Activated CD8-positive, alpha-beta memory T cell treated with anti-CD3 and anti-CD28 coated beads for 4 hours (primary cell): ENCODE data around the gene S100A13.

ENCODE experiments used
- DNase-seq, 2 donors: peaks; one replicate each; pipeline ENCODE4 v3.0.0-alpha.2; 2020; ENCODE audit warnings: low read depth in 2 of 2

S100A13 gene

DNA sequence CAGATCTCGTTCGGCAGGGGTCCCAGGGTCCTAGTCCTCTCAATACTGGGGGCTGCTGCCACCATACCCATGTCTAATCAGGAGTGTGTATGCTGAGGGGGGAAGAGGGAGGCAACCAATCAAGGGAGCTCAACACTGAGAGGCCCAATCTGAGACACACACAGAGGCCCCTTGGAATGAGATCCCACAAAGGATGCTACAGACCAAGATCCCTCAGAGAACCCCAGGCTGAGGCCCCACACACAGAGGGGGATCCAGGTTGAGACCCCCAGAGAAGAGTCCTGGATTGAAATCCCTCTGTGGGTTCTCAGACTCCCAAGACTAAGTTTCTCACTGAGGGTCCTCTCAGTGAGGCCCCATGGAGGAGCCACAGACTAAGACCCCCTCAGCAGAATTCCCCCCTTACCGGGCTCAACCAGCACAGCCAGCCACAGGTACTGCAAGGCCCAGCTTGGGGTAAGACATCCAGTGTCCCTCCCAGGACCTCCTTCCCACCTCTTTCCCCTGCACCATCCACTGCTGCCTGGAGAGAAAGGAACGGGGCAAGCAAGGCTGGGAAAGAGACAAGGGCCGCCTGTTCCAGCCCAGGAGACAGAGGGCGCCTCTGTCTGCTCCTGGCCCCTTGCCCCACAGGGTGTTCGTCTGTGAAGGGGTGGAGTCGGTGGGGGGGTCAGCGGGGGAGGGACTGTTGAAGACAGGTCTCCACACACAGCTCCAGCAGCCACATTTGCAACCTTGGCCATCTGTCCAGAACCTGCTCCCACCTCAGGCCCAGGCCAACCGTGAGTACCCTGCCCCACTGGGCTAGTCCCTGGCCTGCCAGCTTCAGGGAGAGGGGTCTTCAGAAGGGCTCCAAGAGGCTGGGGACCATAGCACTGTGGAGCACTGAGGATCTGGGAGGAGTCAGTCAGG lies 666 bp upstream of the S100A13 start, which contains the start of gene S100A1:
Gene S100A1 (plus strand): TSS at position 720 of the 912 bp plus-strand sequence. CDS start 2,088 bp downstream, outside the sequence.
- no peak for DNase-seq

DNA sequence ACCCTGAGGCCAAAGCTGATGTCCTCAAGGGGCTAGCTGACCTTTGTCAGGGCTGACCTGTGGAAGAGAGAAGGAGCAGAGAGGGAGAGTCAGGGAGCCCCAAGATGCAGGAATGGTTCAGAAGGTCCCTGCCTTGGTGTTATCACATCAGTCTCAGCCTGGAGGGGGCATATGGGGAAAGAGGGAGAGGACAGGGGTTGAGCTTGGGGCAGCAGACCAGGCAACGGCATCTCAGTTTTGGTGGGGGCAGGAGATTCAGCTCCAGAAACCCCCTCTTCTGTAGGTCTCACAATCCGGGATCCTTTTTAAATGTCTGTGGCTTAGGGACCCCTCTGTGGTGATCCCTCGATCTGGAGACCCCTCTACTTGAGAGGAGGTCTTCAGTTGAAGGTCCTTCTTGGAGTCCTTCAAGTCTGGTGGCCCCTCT lies 815 bp downstream of the S100A13 start:
- DNase-seq, result no peak

DNA sequence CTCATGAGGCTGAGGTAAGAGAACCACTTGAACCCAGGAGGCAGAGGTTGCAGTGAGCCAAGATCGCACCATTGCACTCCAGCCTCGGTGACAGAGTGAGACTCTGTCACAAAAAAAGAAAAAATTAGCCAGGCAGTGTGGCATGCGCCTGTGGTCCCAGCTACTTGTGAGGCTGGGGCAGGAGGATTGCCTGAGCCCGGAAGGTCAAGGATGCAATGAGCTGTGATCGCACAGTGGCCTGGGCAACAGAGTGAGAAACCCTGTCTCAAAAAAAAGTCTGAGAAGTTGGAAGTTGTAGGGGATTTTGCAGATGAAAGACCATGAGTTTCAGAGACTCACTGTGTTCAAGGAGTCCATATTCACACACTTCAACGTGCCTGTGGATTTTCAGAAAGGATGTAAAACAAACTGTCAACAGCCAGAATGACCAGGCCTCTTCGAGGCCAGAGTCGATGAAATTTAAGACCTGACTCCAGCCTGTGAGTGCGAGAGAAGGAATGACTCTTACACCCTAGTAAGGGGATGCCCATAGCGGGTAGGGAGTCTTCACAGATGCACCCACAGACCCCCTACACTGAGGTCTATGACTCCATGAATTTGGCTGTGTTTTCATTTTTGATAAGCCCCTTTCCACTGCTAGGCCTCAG lies 2.2 kb downstream of the S100A13 start:
- DNase-seq, result no peak

DNA sequence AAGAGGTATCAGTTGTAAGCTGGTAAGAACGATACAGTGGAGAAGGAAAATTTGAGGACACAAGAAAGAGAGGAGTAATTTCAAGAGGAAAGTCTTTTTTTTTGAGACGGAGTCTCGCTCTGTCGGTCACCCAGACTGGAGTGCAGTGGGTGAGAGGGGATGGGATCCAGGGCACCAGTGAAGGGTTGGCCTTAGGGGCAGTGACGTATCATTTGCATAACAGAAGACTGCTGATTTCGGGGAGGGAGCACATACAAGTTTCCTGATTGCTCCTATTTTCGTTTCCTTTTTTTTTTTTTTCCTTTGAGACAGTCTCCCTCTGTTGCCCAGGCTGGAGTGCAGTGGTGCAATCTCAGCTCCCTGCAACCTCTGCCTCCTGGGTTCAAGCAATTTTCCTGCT lies 4.2 kb downstream of the S100A13 start:
- DNase-seq, result no peak

DNA sequence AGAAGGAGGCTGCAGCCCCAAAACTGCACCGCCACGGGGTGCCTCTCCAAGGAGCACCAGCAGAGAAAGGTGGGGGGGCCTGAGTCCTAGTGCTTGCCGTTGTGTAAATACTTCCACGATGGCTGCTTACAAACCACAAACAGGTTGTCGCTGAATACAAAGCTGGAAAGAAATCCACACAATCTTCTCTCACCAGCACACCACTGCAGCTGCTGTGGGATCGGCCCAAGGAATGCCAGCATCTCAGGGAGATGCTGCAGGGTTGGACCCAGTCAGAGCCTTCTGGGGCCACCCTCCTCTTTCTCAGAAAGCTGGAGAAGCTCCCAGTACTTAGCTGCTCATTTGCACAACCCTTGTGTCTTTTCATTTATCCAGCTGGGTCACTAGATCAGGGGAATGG lies 8.1 kb downstream of the S100A13 start:
- no peak for DNase-seq

DNA sequence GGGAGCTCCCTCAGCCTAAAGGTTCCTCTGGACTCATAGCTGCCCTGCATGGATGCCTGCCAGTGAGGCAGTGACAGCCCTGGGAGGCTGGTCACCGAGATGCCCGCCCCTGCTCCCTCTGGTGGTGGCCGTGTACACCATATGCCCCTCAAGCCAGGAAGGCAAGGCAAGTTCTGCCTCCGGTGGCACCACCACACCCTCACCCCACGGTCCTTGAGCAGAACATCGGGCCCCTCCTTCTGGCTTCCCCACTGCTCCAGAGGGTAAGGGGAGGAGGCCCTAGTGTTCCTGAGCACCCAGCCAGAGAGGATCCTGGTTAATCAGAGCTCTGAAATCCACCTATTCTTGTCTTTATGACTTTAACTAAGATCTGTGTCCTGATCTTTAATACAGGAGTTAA lies 9.6 kb downstream of the S100A13 start:
- DNase-seq, result peak in 1 of 2 donors; percentile 48

DNA sequence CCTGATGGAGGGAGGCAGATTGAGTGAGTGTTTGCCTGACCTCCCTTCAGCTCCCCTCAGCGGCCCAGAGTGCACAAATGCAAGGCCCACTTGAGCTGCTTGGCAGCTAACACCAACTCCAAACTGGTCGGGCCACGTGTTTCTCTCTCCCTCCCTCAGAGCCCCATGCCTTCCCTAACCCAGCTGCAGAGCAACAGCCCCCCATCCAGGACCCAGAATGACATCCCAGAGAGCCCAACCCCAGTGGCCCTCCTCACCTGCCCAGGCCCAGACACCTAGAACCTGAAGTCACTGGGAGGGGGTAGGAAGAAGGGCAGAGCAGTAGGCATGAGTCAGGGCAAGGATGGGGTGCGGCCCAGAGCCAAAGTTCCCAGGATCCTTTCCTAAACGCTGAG lies 10.4 kb downstream of the S100A13 start:
- DNase-seq, result no peak

DNA sequence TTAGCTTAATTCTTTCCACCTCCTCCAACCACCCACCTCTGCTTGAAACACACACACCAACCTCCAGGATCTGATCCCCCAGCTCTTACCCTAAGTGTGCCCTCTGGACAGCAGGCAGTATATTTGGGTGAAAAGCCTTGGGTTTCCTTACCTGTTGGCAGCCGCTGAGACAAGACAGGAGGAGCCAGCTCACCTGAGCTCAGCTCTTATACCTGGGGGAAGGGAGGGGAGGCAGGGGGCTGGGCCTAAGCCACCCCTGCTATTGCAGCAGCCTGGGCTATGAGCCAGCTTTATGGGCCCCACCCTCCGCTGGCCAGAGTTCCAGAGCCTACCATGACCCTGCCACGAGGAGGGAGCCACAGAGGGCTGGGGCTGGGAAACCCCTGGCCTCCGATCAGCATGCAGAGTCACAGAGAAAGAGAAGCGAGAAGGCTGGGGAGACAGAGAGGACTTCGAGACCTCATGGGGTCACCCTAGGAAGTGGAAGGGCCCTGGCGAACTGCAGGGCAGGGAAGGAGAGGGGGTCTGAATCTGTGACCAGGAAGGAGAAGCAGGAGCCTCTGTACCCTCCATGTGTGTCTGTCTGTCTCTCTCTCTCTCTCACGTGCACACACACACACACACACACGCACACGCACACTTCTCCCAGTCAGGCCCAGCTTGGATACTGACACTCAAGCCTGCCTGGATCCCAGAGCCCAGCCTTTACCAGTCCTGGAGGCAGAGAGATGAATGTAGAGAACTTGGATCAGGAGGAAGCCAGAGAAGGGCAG lies 11.0 kb downstream of the S100A13 start, which contains the start of gene S100A14:
Gene S100A14 (minus strand): TSS at position 182 of the 773 bp plus-strand sequence. CDS start 467 bp downstream, outside the sequence.
- no peak for DNase-seq

DNA sequence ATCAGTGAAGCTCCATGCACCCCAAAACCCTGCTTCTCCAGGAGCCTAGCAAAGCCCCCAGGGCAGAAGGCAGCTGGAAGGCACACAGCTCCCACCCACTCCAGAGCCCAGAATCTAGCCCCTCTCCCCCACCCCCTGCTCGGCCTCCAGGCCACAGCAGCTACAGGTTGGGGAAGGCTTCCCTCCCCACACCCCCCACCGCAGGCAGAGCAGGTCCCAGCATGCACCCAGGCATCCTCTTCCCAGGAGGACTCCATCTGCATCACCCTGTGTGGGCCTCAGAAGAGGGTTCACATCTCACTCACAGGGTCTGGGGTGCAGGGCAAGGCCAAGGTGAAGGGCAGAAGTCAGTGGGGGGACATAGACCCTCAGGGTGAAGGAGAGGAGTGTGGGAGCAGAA lies 11.9 kb downstream of the S100A13 start:
- no peak for DNase-seq

DNA sequence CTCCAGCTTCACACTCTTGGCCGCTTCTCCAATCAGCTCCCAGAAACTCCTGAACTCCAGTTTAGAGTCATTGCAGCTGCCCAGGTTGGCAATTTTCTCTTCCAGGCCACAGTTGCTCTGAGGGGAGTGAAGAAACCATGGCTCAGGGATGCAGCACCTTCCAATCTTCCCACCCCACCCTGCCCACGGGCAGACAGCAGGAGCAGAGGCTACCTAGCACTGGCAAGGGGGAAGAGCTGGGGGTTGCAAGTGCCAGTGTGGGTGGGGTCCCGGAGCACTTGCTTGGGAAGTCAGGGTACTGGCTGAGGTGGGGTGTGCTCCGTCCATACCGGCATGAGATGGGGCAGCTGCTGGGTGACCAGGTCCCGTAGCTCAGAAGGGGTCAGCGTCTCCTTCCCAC lies 12.4 kb downstream of the S100A13 start:
- DNase-seq, result no peak

DNA sequence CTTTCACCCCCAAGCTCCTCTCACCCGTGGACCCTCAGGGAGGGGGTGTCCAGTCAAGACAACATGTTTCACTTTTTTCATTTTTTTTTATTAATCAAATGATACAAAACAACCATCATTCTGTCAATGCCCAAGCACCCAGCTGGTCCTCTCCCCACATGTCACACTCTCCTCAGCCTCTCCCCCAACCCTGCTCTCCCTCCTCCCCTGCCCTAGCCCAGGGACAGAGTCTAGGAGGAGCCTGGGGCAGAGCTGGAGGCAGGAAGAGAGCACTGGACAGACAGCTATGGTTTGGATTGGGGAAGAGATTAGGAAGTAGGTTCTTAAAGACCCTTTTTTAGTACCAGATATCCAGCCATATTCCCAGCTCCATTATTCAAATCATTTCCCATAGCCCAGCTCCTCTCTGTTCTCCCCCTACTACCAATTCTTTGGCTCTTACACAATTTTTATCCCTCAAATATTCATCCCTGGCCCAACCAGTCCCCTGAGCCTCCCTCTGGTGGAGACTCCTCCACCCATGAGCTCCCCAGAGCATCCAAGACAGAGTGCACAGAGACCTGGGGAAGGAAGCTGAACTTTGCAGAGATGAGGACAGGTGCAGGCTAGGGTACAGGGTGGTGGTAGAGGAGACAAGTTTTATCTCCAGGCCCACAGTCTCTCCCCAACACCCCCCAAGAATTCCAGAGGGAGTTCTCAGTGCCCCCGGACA lies 13.0 kb downstream of the S100A13 start:
- no peak for DNase-seq

DNA sequence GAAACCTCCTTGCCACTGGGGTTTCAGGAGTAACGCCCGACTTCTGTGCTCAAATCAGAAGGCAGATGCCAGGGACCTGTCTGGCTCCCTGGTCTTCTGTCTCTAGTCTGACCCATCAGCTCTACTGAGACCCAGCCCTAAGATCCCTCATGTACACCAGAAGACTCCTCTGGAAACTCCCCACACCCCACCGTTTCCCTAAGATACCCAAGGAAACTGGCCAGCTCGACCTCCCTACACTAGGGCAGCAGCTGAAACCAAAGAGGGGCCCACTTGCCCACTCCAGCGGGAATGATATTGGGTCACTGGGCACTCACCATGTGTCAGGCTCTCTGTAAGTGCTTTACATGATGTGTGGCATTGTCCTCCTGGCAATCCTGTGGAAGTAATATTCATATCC lies 13.9 kb downstream of the S100A13 start:
- DNase-seq, result no peak

DNA sequence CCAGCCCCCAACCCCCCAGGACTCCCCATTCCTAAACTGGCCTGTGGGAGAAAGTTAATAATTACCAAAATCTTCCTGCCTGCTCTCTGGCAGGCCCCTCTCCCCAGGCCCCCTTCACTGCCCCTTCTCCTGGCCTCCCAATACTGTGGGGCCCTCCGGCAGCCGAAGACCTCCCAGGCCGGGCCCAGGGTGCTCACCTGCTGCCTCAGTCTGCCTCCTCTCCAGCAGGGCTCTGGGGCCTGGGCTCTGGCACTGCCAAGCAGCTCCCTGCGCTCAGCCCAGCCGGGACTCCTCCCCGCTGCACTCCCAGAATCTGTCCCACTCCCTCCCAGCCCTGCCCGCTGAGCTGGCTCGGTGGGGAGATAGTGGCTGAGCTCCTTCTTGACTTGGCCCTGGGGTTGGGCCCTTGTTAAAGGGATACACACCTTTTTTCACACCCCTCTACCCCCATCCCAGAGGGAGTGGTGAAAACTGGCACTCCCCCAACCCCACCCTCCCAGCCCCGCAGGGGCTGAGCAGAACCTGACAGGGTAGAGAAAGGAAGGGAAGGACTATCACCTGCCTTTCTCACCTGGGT lies 14.5 kb downstream of the S100A13 start, which contains the start of gene S100A16:
Gene S100A16 (minus strand): TSS at position 383 of the 577 bp plus-strand sequence. CDS start 4,986 bp downstream, outside the sequence.
- no peak for DNase-seq

DNA sequence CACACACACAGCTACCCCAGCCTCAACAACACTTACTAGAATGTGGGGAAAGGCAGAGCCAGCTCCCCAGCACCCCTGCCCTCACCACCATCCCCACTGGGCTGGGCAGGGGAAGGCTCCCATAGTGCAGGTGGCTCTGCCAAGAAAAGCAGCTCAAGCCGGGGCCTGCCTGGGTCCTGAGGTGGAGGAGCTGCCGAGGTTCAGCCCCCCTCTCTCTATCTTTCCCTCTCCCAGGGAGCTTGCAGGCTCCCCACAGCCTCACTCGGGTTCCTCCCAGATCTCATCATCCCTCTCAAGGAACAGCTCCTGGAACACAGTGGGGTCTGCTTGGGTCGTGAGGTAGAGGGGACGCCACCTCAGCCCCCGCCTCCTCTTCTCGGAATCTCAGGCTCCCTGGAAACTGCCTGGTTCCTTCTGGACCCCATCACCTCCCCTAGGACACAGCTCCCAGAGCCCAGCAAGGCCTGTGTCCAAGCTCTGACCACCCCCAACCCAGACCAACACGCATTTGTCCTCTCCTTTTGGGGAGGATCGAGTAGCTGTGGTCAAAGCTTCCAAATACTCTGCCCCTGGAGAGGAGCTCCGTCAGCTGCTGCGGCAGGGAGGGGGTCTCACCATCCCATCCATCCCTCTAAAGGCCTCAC lies 15.1 kb downstream of the S100A13 start:
- no peak for DNase-seq

DNA sequence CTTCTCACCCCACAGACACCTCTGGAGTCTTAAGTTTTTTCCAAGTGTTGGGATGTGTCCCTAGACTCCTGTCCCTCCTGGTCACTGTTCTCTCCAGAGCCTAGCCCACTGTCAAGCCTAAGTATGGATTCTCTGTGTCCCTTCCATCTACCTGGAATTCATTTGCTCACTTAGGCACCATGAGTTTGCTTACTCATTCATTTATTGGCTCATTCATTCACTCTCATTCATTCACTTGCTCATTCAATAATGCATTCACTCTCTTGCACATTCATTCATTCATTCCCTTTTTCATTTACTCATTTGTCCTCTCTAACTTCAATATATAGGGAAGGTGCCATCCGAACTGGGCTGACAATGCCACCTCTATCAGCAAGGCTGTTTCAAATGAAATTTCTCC lies 15.9 kb downstream of the S100A13 start:
- no peak for DNase-seq

DNA sequence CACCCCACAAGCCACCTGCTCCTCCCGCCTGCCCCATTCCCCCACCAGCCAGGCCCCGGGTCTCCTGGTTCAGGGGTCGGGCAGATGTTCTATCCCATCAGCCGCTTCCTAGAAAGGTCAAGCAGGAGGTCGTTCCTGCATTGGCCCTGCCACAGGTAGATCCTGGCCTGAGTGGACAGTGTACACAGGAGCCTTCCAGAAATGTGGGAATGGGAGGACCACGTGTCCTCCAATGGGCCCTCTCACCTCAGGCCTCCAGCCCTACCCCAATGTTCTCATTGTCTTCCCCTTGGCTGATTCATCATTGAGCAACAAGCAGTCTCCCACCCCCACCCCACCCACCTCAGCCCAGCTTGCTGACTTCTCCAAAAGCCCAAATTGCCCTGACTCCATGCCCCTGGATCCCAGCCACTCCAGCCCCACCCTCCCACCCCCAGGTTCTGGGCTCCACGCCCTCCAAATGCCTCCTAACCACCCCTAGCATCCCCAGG lies 16.4 kb downstream of the S100A13 start:
- no peak for DNase-seq

DNA sequence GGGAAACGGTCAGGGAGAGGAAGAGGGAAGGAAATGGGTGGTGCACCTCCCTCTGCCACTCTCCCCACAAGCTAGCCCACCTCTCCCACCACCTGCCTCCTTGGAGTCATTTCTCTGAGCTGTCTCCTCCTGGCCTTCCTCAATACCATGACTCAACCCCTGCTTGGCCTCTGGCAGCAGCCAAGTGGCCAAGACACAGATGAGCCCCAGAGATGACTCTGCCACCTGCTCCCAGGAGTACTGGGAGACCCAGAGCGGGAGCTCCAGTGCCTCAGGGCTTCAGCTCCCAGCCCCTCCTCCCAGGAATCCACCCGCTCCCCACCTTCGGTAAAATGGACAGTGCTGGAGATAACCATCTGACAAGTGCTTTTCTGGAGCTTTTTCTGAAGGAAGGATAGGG lies 17.0 kb downstream of the S100A13 start:
- DNase-seq, result no peak

DNA sequence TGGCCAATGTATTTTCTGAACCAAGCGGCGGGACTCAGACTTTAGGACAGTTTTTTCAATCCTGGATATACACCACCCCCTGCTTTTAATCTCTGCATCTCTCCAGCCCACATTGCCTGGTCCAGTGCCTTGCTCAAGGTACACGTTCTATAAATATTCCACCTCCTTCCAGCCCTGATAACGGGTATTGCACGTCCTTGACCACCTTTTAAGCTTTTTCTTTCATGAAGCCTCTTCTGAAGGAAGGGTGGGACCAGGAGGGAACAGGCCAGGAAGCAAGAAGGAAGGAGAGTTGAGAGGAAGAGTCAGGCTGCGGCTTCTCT lies 17.8 kb downstream of the S100A13 start:
- no peak for DNase-seq

DNA sequence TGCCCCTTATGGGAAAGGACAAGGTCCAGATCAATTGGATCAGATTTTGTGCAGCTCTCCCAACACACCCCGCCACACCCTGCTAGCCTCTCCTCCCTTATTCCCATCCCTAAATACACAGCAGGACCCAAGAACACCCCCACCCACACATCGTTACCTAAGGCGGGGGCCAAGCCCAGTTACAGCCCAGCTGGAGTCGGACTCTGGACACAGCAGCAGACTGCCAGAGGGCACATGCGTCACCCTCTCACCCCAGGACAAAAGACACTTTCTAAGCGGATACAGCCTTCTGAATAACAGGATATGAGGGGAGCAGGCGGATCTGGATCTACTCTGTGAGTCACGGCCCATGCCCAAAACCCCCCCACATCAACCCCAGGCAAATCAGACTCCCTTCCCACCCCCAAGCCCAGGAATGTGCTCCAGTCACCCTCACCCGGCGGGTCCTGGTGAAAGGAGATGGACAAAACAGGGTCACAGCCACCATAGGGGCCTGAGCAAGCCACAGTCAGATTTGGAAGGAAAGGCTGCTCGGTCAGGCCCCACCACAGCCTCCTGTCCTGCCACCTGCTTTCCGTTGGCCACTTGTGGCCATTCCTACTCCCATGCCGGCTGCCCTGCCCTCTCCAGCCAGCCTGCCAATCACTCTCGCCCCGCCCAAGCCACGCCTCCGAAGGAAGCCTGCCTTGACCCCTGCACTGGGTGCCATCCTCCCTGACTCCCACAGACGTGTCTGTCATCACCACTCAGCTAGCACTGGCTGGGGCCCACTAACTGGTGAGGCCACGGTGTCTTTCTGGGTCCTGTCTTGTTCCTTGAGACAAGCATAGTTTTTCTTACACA lies 18.3 kb downstream of the S100A13 start:
- no peak for DNase-seq
